B cell (primary cell): ENCODE results near the gene NHLRC1. TPM values are rescaled to one million over a fixed set of nuclear protein-coding genes. Genes with fewer than 3 reads are reported as not detected.

ENCODE experiments used
- ATAC-seq: fragments of 200-7000 bp; cut with Tn5 transposase; one replicate; pipeline ENCODE4 v1.10.0; 2021; ENCODE audit warnings: low read depth, mild to moderate bottlenecking, moderate number of reproducible peaks, moderate library complexity
- CTCF ChIA-PET: fragments of 350-600 bp; sonication (Branson Sonifier 250); formaldehyde crosslinking; loops from one replicate; lab custom pipeline; 2021; ENCODE audit warnings: antibody characterized with exemption, inconsistent platforms; lab: Charles Lee
- POLR2A ChIA-PET: fragments of 350-600 bp; sonication (Branson Sonifier 250); formaldehyde crosslinking; loops from one replicate; lab custom pipeline; 2021; ENCODE audit warnings: antibody characterized with exemption; lab: Charles Lee
- DNase-seq: peaks from one replicate; pipeline ENCODE4 v3.0.0; 2013
- H2AFZ ChIP-seq: 2 replicates; pipeline ENCODE4 v1.6.1; 2012; ENCODE audit warnings: mild to moderate bottlenecking, low read depth, low read length; ENCODE audit not compliant: insufficient read depth, poor library complexity, severe bottlenecking
- H3K27ac ChIP-seq, 2 donors: 1 replicate in 1 of 2; 2 replicates in 1 of 2; pipeline ENCODE4 v1.5.1; 2012 to 2013; ENCODE audit warnings: low read length in 2 of 2, mild to moderate bottlenecking in 2 of 2, moderate library complexity in 1 of 2
- H3K27me3 ChIP-seq, 4 experiments: fragments of 200-600 bp in 1 of 4; sonication (generic) in 1 of 4; replicated peaks in 1 of 4; 1 replicate in 2 of 4; 2 replicates in 2 of 4; pipeline versions ENCODE4 v1.6.1 to v1.7.0; 2013 to 2016; ENCODE audit warnings: low read length in 3 of 4, mild to moderate bottlenecking in 2 of 4, mixed read lengths in 1 of 4, moderate library complexity in 1 of 4; ENCODE audit not compliant: insufficient read depth in 4 of 4, control insufficient read depth in 3 of 4; ENCODE audit errors: control extremely low read depth in 1 of 4
- H3K36me3 ChIP-seq, 2 experiments: replicated peaks in 1 of 2; 1 replicate in 1 of 2; 2 replicates in 1 of 2; pipeline versions ENCODE4 v1.6.1 to v1.7.1; 2013; ENCODE audit warnings: low read length in 1 of 2; ENCODE audit not compliant: insufficient read depth in 2 of 2, control insufficient read depth in 1 of 2; ENCODE audit errors: control extremely low read depth in 1 of 2, extremely low read depth in 1 of 2
- H3K4me1 ChIP-seq, 2 donors: fragments of 200-600 bp in 1 of 2; sonication (generic) in 1 of 2; 1 replicate in 1 of 2; 2 replicates in 1 of 2; pipeline versions ENCODE4 v1.5.1 to v1.6.1; 2013 to 2017; ENCODE audit warnings: low read length in 2 of 2; ENCODE audit not compliant: control insufficient read depth in 2 of 2, insufficient read depth in 2 of 2
- H3K4me2 ChIP-seq: replicated peaks from 2 replicates; pipeline ENCODE3; 2012; ENCODE audit warnings: mild to moderate bottlenecking, low read depth, low read length; ENCODE audit not compliant: poor library complexity, severe bottlenecking
- H3K4me3 ChIP-seq, 5 experiments: fragments of 200-600 bp in 1 of 5; sonication (generic) in 1 of 5; 1 replicate in 3 of 5; 2 replicates in 2 of 5; pipeline versions ENCODE4 v1.5.1 to v1.7.0; 2011 to 2016; ENCODE audit warnings: low read length in 4 of 5, mild to moderate bottlenecking in 4 of 5, low read depth in 2 of 5, control low read depth in 1 of 5, moderate library complexity in 1 of 5; ENCODE audit not compliant: insufficient read depth in 1 of 5; ENCODE audit errors: control extremely low read depth in 1 of 5, extremely low read depth in 1 of 5
- H3K79me2 ChIP-seq: fragments of 200-600 bp; sonication (generic); one replicate; pipeline ENCODE4 v1.6.0; 2016; ENCODE audit warnings: low read length; ENCODE audit not compliant: control insufficient read depth, insufficient read depth
- H3K9ac ChIP-seq: fragments of 200-600 bp; sonication (generic); 2 replicates; pipeline ENCODE4 v1.6.1; 2017; ENCODE audit warnings: mild to moderate bottlenecking, low read length, moderate library complexity
- H3K9me3 ChIP-seq, 3 donors: one replicate each; pipeline versions ENCODE4 v1.6.1 to v1.7.1; 2013; ENCODE audit warnings: low read length in 2 of 3; ENCODE audit not compliant: control insufficient read depth in 2 of 3, insufficient read depth in 1 of 3; ENCODE audit errors: control extremely low read depth in 1 of 3
- H4K20me1 ChIP-seq: 2 replicates; pipeline ENCODE4 v1.6.0; 2012; ENCODE audit warnings: mild to moderate bottlenecking, low read length; ENCODE audit not compliant: insufficient read depth, control insufficient read depth, poor library complexity, severe bottlenecking
- H3K27ac Mint-ChIP-seq: one replicate; pipeline ENCODE4 v1.8.0; 2021; ENCODE audit warnings: mixed read lengths
- H3K27me3 Mint-ChIP-seq: one replicate; pipeline ENCODE4 v1.8.0; 2021; ENCODE audit warnings: mixed read lengths
- H3K4me1 Mint-ChIP-seq: one replicate; pipeline ENCODE4 v1.8.0; 2021; ENCODE audit warnings: mixed read lengths
- H3K4me3 Mint-ChIP-seq: one replicate; pipeline ENCODE4 v1.8.0; 2021; ENCODE audit warnings: mixed read lengths
- H3K9me3 Mint-ChIP-seq: one replicate; pipeline ENCODE4 v1.8.0; 2022; ENCODE audit warnings: mixed read lengths; ENCODE audit not compliant: insufficient read depth
- EZH2 ChIP-seq: IDR thresholded peaks from 2 replicates; pipeline ENCODE4 v1.6.1; 2012; ENCODE audit warnings: borderline replicate concordance, low read depth, mild to moderate bottlenecking, moderate library complexity, low read length; ENCODE audit not compliant: insufficient read depth, poor library complexity, severe bottlenecking
- WGBS: methylation state at CpG from one replicate; pipeline ENCODE4 v1.1.5; 2013; ENCODE audit warnings: missing lambda C conversion rate; ENCODE audit not compliant: insufficient coverage; 5-methylcytosine and 5-hydroxymethylcytosine counted together
- intact Hi-C: fragments of 100-400 bp; cut with micrococcal nuclease; formaldehyde crosslinking; loops from one replicate; pipeline ENCODE4 v1.10.0; 2022
- polyA plus RNA-seq: library from polyadenylated mRNA; depleted of rRNA; stranded (reverse); fragments of >200 nt; gene quantifications from 2 replicates; pipeline ENCODE4 v1.2.3, GENCODE V29; 2012
- total RNA-seq, 2 donors: library from RNA; stranded (reverse); fragments of 120-200 nt in 1 of 2; gene quantifications; 1 replicate in 1 of 2; 2 replicates in 1 of 2; pipeline versions ENCODE4 v1.2.3 to v1.2.4, GENCODE V29; 2013 to 2022
- TF ChIP-seq, protein P1 (sequence below): fragments of 200-600 bp; IDR thresholded peaks from one replicate; pipeline ENCODE4 v1.8.0; 2022; ENCODE audit warnings: antibody characterized with exemption, mild to moderate bottlenecking

Gene NHLRC1
- total and polyA plus RNA-seq, 2 donors (not counting 1 experiment from before 2014, with no cell fraction given) = 0.31 to 1.0 TPM

DNA sequence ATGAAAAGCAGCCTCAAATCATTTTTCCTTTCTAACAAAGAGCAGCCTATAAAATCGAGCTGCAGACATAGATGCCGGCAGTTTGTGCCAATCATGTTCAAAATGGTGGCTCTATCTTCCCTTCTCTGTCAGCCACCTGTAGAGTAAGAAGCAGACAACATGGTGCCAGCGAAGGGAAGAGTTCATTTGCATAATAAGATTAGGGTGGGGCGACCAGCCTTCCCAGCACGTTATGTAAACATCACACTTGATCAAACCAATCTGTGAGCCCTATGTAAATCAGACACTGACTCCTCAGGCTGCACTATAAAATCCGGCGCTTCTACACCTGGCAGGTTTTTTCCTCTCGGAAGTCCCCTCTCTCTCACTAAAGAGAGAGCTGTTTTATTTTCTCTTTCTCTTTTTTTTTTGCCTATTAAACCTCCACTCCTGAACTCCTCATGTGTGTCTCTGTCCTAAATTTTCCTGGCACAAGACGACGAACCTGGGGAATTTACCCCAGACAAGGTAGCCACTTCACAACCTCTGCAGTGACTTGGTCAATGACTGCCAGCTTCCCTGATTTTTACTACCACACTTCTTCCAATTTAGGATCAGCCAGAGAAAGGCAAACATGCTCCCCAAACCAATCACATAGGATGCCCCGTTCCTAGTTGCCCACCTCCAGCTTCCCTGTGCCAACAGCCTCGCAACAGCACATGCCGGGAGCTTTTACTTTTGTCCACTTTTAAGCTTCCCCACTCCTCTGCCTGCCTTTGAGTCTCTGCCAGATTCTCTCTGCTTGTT is 19.5 kb upstream of the NHLRC1 start:
- peaks cover 6% of the 10 kb centered on the region for H3K4me1 Mint-ChIP-seq
- Histone ChIP-seq H3K9ac (no peak overlapping the region), H3K4me2 (no peak overlapping the region), H3K9me3 (no peaks in the 10 kb centered on the region), H3K27me3 (no peaks in the 10 kb centered on the region), H3K36me3 (peaks cover 0 to 25% of the 10 kb centered on the region in 2 experiments), H3K4me1 (no peaks in the 10 kb centered on the region), H3K27ac (no peak overlapping the region), H3K4me3 (no peak overlapping the region), H2AFZ (no peak overlapping the region), H3K79me2 (no peaks in the 10 kb centered on the region), H4K20me1 (no peaks in the 10 kb centered on the region)
- WGBS = 90% methylated on average over 7 of the region's 13 CpGs
- DNase-seq (no peak), ATAC-seq (no peak)
- intact Hi-C loops = no loop called here
- ChIA-PET POLR2A (no interaction called here), CTCF (interaction anchor here (0.7 kb wide), 1 partner anchor 11 kb away, joined by 5 read pairs; no protein-coding TSS in a partner anchor)
- no peaks in the 10 kb centered on the region for H3K9me3 Mint-ChIP-seq
- no peak overlapping the region for H3K27ac Mint-ChIP-seq
- TF ChIP-seq EZH2 = no peak
- TF ChIP-seq, protein P1, sequence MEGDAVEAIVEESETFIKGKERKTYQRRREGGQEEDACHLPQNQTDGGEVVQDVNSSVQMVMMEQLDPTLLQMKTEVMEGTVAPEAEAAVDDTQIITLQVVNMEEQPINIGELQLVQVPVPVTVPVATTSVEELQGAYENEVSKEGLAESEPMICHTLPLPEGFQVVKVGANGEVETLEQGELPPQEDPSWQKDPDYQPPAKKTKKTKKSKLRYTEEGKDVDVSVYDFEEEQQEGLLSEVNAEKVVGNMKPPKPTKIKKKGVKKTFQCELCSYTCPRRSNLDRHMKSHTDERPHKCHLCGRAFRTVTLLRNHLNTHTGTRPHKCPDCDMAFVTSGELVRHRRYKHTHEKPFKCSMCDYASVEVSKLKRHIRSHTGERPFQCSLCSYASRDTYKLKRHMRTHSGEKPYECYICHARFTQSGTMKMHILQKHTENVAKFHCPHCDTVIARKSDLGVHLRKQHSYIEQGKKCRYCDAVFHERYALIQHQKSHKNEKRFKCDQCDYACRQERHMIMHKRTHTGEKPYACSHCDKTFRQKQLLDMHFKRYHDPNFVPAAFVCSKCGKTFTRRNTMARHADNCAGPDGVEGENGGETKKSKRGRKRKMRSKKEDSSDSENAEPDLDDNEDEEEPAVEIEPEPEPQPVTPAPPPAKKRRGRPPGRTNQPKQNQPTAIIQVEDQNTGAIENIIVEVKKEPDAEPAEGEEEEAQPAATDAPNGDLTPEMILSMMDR = no peak
- H3K27me3 Mint-ChIP-seq = no peaks in the 10 kb centered on the region
- no peak overlapping the region for H3K4me3 Mint-ChIP-seq

DNA sequence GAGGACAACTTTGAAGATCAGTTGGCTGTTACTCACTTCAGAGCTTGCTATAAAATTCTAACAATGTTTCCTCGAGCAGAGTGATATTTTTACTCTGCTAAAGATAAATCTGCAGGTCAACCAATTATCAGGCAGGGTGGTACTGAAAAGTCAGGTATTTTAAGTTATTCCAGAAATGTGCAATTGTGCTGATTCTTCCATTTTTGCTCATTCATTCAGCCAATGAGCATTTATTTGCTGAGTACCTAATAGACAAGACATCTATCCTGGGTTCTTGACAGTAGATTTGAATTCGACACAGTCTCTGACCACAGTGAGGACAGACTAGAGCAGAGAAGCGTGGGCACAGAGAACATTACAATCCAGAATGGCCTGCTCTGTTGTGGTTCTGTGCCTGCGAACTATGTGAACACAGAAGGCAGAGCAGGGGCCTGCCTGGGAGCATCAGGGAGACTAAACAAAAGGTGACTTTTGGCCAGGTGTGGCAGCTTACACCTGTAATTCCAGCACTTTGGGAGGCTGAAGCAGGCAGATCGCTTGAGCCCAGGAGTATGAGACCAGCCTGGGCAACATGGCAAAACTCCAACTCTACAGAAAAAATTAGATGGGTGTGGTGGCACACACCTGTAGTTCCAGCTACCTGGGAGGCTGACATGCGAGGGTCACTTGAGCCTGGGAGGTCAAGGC is 17.6 kb upstream of the NHLRC1 start:
- H3K4me3 ChIP-seq = no peak overlapping the region
- ATAC-seq (no peak), DNase-seq (no peak)
- Mint-ChIP-seq H3K27me3 (no peaks in the 10 kb centered on the region), H3K4me3 (no peak overlapping the region), H3K27ac (no peak overlapping the region), H3K9me3 (no peaks in the 10 kb centered on the region), H3K4me1 (peaks cover 6% of the 10 kb centered on the region)
- no peak overlapping the region for H3K4me2 ChIP-seq
- no peak overlapping the region for H2AFZ ChIP-seq
- H4K20me1 ChIP-seq = no peaks in the 10 kb centered on the region
- no peaks in the 10 kb centered on the region for H3K9me3 ChIP-seq
- TF ChIP-seq, protein P1 = no peak
- TF ChIP-seq EZH2 = no peak
- WGBS = 100% methylated on average over 4 of the region's 6 CpGs
- ChIA-PET POLR2A (no interaction called here), CTCF (no interaction called here)
- intact Hi-C loops = no loop called here
- no peaks in the 10 kb centered on the region for H3K4me1 ChIP-seq
- H3K27me3 ChIP-seq = no peaks in the 10 kb centered on the region
- H3K27ac ChIP-seq = no peak overlapping the region
- H3K9ac ChIP-seq = no peak overlapping the region
- H3K36me3 ChIP-seq = peaks cover 0 to 26% of the 10 kb centered on the region in 2 experiments
- H3K79me2 ChIP-seq = no peaks in the 10 kb centered on the region
